GM12873 (cell line): ENCODE data around the gene IL36B.

Experiments
- CTCF ChIP-seq: IDR thresholded peaks from 2 replicates; pipeline ENCODE4 v1.5.1; 2012; ENCODE audit warnings: low read depth, mild to moderate bottlenecking, moderate library complexity, low read length, control low read depth; ENCODE audit not compliant: insufficient read depth; ENCODE audit errors: missing control alignments

The IL36B gene

GRCh38 chr2:113058411-113058994, 5.8 kb upstream of the IL36B start:
- TF ChIP-seq CTCF, result no peak

- TF ChIP-seq CTCF, result no peak
Observed at GRCh38 chr2:113057117-113057516, 4.5 kb upstream of the IL36B start.

GRCh38 chr2:113056521-113056920, 3.9 kb upstream of the IL36B start:
- no peak for TF ChIP-seq CTCF

GRCh38 chr2:113054066-113054465, 1.4 kb upstream of the IL36B start:
- no peak for TF ChIP-seq CTCF

GRCh38 chr2:113053666-113054065, 999 bp upstream of the IL36B start:
- no peak for TF ChIP-seq CTCF

GRCh38 chr2:113050921-113051895, 1.5 kb downstream of the IL36B start:
- TF ChIP-seq CTCF, result no peak

- TF ChIP-seq CTCF, result no peak
Observed at GRCh38 chr2:113046465-113046864, 6.2 kb downstream of the IL36B start.
